Tibial nerve (tissue), 4 donors: Measurements from ENCODE around the gene DAAM2.

Experiments used
- EP300 ChIP-seq, 2 donors: sonication (generic); formaldehyde crosslinking; IDR thresholded peaks; one replicate each; pipeline ENCODE4 v1.6.1; 2017; ENCODE audit warnings: antibody characterized with exemption in 2 of 2, mild to moderate bottlenecking in 1 of 2
- POLR2A ChIP-seq, 2 donors: fragments of 450-650 bp; IDR thresholded peaks; one replicate each; pipeline ENCODE4 v1.6.1; 2017; ENCODE audit warnings: antibody characterized with exemption in 2 of 2, mild to moderate bottlenecking in 2 of 2, moderate library complexity in 2 of 2
- TF ChIP-seq, protein P1 (sequence below), 5 experiments: fragments of 200-600 bp in 3 of 5; fragments of 450-650 bp in 2 of 5; sonication (generic) in 3 of 5; IDR thresholded peaks; one replicate each; pipeline ENCODE4 v1.5.1; 2016 to 2019; ENCODE audit warnings: antibody characterized with exemption in 5 of 5, mild to moderate bottlenecking in 3 of 5, moderate library complexity in 2 of 5

- TF ChIP-seq, protein P1, sequence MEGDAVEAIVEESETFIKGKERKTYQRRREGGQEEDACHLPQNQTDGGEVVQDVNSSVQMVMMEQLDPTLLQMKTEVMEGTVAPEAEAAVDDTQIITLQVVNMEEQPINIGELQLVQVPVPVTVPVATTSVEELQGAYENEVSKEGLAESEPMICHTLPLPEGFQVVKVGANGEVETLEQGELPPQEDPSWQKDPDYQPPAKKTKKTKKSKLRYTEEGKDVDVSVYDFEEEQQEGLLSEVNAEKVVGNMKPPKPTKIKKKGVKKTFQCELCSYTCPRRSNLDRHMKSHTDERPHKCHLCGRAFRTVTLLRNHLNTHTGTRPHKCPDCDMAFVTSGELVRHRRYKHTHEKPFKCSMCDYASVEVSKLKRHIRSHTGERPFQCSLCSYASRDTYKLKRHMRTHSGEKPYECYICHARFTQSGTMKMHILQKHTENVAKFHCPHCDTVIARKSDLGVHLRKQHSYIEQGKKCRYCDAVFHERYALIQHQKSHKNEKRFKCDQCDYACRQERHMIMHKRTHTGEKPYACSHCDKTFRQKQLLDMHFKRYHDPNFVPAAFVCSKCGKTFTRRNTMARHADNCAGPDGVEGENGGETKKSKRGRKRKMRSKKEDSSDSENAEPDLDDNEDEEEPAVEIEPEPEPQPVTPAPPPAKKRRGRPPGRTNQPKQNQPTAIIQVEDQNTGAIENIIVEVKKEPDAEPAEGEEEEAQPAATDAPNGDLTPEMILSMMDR (IDR thresholded peaks at IDR 0.05), result no peak
- TF ChIP-seq POLR2A (IDR thresholded peaks at IDR 0.05), result no peak
- TF ChIP-seq EP300 (IDR thresholded peaks at IDR 0.05), result no peak
These were observed 112.9 kb downstream of the DAAM2 start for GRCh38 chr6:39904946-39905639.
